ENCODE data around the gene LPIN2.

LPIN2 gene

DNA sequence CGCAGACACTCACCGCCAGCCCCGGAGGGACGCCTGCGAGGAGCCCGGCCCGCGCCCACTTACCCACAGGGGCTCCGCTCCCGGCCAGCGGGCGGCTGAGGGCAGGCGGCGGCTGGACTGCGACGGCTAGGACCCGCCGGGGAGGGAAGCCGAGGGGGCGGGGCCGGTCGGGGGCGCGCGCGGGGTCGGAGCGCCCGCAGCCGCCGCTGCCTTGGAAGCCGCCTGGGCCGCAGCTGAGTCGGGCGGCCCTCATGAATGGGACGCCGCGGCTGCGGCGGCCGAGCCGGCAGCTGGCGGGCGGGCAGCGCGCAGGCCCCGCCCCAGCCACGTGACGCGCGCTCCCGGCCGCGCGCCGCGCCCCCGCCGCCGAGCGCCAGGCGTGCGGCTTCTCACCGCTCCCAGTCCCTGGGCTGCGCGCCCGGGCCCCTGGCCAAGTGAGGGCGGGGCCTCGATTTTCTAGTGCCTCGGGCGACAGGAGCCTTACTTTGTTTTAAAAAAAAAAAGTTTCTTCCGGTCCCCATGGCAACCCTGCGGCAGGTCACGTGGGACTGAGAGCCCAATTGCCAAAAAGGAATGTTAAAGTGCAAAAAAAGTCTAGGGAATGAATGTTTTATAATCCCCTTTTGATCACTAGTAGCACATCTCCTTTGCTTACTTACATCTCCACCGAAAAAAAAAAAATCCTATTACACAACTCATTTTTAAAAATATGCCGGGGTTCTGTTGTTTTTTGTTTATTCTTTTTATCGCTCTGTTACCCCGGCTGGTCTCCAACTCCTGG, at the start of gene LPIN2:
Gene LPIN2, minus strand, starts transcription at position 121 of the 781 bp plus-strand sequence. CDS start 52,304 bp downstream, outside the sequence.
- TF ChIP-seq, protein P1, sequence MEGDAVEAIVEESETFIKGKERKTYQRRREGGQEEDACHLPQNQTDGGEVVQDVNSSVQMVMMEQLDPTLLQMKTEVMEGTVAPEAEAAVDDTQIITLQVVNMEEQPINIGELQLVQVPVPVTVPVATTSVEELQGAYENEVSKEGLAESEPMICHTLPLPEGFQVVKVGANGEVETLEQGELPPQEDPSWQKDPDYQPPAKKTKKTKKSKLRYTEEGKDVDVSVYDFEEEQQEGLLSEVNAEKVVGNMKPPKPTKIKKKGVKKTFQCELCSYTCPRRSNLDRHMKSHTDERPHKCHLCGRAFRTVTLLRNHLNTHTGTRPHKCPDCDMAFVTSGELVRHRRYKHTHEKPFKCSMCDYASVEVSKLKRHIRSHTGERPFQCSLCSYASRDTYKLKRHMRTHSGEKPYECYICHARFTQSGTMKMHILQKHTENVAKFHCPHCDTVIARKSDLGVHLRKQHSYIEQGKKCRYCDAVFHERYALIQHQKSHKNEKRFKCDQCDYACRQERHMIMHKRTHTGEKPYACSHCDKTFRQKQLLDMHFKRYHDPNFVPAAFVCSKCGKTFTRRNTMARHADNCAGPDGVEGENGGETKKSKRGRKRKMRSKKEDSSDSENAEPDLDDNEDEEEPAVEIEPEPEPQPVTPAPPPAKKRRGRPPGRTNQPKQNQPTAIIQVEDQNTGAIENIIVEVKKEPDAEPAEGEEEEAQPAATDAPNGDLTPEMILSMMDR (IDR thresholded peaks at IDR 0.05) = no peak
- H3K27me3 Mint-ChIP-seq (ENCODE audit: low read depth, poor library complexity) = peaks cover 3% of the 10 kb centered on the region

DNA sequence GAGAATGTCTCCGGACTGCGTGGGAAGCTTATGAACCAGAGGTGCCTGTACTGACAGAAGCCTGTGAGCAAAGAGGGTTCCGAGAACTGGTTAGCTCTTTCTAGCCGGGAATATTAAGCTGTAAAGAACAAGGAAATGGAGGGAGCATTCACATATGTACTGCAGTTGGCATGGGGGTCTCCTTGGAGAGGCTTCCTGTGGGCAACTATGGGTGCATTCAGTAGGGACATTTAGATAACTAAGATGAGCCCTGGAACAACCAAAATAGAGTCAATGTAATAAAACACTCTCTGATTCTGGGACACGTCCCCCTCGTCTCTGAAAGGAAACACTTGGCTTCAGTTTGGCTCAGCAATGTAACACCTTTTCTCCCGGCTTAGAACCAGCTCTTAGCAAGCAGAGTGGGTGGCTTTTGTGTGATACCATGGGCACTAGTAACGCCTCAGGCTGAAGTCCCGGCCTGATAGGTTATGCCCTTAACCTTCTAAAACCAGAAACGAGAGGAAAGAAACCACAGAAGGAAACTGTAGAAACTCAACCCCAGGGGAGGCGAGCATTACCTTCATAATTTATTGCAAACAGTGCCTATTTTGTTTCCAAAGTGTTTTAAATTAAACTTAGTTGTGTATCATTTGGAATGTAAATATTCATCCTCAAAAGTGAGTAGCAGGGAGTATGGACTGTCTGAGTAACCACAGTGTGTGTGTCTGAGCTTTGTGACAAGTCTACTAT, 48.8 kb upstream of the LPIN2 start:
- Mint-ChIP-seq H3K27ac (peak overlapping the region; percentile 90), H3K4me1 (peaks cover 46% of the 10 kb centered on the region), H3K9me3 (no peaks in the 10 kb centered on the region), H3K36me3 (ENCODE audit: low read depth) (no peaks in the 10 kb centered on the region), H3K4me3 (no peak overlapping the region), H3K27me3 (ENCODE audit: low read depth, poor library complexity) (peaks cover 8% of the 10 kb centered on the region)
- TF ChIP-seq, protein P1 (IDR thresholded peaks at IDR 0.05) = no peak
- DNase-seq = no peak

More for the DNA sequence above, at the start of gene LPIN2:
- peaks cover 32% of the 10 kb centered on the region for H3K36me3 Mint-ChIP-seq (ENCODE audit: low read depth)
- DNase-seq = peak; percentile 94
- peaks cover 68% of the 10 kb centered on the region for H3K4me1 Mint-ChIP-seq
- peak within 1 kb of the TSS; percentile 97 for H3K4me3 Mint-ChIP-seq
- H3K27ac Mint-ChIP-seq = peak within 1 kb of the TSS; percentile 97
- peaks cover 10% of the 10 kb centered on the region for H3K9me3 Mint-ChIP-seq

DNA sequence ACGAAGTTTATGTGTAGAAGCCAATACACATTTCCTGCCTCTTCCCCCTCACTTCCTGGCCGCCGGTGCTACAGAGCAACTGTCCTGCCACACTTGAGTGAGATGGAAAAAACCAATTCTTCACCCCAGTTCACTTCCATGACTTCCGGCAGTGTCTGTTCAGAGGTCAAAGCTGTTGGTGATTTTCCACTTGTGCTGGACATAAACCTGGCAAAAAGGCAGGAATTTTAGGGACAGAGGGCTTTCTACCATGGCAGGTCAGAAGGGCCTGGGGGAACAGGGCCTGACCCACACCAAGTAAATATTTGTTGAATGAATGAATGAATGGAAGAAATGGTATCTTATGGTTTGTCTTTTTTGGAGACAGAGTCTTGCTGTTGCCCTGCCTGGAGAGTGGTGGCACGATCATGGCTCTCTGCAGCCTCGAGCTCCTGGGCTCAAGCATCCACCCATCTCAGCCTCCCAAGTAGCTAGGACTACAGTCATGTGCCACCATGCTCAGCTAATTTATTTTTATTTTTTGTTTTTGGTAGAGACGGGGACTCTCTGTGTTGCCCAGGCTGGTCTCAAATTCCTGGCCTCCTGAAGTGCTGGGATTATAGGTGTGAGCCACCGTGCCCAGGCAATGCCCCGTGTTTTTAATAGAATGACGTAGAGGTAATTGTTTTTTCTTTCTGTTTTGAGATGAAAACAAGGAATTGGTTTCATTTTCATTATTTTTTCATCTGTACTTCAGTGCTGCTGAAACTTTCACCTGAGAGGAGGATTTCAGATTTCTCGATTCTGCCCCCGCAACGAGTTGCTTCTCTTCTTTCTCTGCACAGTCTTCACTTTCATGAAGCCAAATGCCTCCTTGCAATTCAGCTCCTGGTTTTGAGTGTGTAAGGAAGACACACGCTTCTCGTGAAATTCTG, 48.0 kb upstream of the LPIN2 start:
- TF ChIP-seq, protein P1 (IDR thresholded peaks at IDR 0.05) = no peak
- Mint-ChIP-seq H3K4me1 (peaks cover 41% of the 10 kb centered on the region), H3K4me3 (no peak overlapping the region), H3K27ac (peak overlapping the region; percentile 90), H3K36me3 (ENCODE audit: low read depth) (no peaks in the 10 kb centered on the region), H3K27me3 (ENCODE audit: low read depth, poor library complexity) (peaks cover 8% of the 10 kb centered on the region), H3K9me3 (no peaks in the 10 kb centered on the region)
- DNase-seq = no peak

DNA sequence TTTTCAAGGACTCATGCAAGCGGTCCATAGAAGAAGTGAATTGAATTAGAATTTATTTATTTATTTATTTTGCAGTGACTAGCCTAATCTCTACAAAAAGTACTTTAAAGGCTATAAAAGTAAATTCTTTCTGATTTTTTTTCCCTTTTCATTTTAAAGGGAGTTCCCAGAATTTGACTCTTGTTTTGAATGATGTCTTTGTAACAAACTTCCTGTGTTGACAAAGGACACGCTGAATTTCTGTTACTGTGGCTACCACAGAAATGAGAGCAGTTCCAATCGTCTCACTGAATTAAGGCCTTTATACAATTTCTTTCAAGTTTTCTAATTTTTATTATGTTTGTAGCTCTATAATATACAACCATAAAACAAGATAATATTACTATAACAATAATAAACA, 46.3 kb upstream of the LPIN2 start:
- H3K27me3 Mint-ChIP-seq (ENCODE audit: low read depth, poor library complexity) = peaks cover 8% of the 10 kb centered on the region
- H3K4me3 Mint-ChIP-seq = no peak overlapping the region
- no peak for DNase-seq
- peaks cover 40% of the 10 kb centered on the region for H3K4me1 Mint-ChIP-seq
- TF ChIP-seq, protein P1 (IDR thresholded peaks at IDR 0.05) = no peak
- H3K27ac Mint-ChIP-seq = no peak overlapping the region
- H3K9me3 Mint-ChIP-seq = peaks cover 3% of the 10 kb centered on the region
- peaks cover 3% of the 10 kb centered on the region for H3K36me3 Mint-ChIP-seq (ENCODE audit: low read depth)

- H3K27me3 Mint-ChIP-seq (ENCODE audit: low read depth, poor library complexity) = peaks cover 11% of the 10 kb centered on the region
- DNase-seq = no peak
- peaks cover 40% of the 10 kb centered on the region for H3K4me1 Mint-ChIP-seq
- peaks cover 7% of the 10 kb centered on the region for H3K36me3 Mint-ChIP-seq (ENCODE audit: low read depth)
- no peak overlapping the region for H3K4me3 Mint-ChIP-seq
- TF ChIP-seq, protein P1 (IDR thresholded peaks at IDR 0.05) = no peak
- no peak overlapping the region for H3K27ac Mint-ChIP-seq
- peaks cover 9% of the 10 kb centered on the region for H3K9me3 Mint-ChIP-seq
These were observed 45.6 kb upstream of the LPIN2 start for GRCh38 chr18:3058328-3059191.
